NCI-H1105 (cell line): ENCODE data around the gene SGMS1.
"Not testable (repeated sequence)": the region's sequence is repeated elsewhere in the genome, so short reads cannot be mapped to it uniquely, and the experiment has no call there.

Experiments used
- DNase-seq: peaks from one replicate; lab custom pipeline; 2025; lab: John Stamatoyannopoulos, UW

The SGMS1 gene

DNA sequence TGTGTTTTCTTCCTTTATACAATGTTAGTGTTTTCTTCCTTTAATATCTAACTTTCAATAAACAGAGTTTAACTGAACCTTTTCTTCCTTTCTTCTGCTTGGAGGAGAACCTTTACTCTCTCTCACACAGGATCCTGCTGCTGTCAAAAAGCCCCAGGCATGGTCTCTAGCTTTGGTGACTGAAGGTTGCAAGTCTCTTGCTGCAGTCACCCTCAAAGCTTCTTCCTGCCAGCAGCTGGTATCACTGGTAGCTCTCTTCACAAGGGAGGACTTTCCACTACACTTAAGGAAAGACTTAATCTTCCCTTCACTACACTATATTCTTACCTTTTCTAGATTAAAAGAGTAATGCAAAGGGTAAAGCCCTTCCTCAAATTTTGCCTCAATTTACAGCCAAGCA, 153.4 kb downstream of the SGMS1 start:
- DNase-seq: no peak

DNA sequence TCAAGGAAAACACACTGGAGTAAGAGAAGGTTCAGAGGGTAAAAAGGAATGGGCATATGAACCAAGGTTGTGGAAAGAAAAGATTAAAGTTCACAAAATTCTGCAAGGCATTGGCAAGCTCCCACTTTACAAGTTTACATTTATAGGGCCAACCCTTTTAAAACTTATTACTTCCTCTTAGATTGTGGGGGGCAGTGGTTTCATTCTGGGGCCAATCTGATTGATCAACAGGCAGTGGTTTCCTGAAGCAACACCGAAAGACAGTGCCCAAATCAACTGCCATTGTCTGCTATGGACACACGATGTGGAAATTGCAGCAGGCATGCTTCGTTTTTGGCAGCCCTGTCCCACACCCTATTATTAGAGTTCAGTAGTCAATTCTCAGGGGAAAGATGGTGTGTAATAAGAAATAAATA, 154.0 kb downstream of the SGMS1 start:
- no peak for DNase-seq

DNA sequence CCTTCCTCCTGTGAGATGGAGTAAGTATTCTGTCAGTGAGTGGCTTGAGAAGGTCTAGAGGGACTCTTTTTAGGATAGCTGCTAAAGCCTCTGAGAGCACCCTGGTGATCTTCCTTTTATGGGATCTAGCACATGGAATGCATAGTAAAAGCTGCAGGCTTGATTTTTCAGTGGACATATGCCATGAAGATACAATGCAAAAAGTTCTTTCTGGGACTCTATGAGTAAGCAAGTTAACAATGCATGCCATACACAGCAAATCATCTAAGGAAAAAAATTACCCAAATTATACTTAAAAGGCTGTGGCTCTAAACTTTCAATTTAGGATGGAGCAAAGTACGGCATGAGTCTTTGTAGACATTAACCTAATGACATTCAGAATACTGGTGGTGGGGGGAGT, 154.5 kb downstream of the SGMS1 start:
- no peak for DNase-seq

GRCh38 chr10:50467209-50467608, 156.5 kb downstream of the SGMS1 start:
- no peak for DNase-seq

- no peak for DNase-seq
These were observed 159.7 kb downstream of the SGMS1 start for GRCh38 chr10:50464004-50464409.

GRCh38 chr10:50461834-50462233, 161.9 kb downstream of the SGMS1 start:
- DNase-seq: no peak

GRCh38 chr10:50461123-50461522, 162.6 kb downstream of the SGMS1 start:
- no peak for DNase-seq

GRCh38 chr10:50456719-50457118, 167.0 kb downstream of the SGMS1 start:
- no peak for DNase-seq

- DNase-seq: no peak
These were observed 169.8 kb downstream of the SGMS1 start for GRCh38 chr10:50453940-50454339.

- no peak for DNase-seq
These were observed 171.2 kb downstream of the SGMS1 start for GRCh38 chr10:50452603-50453002.

DNA sequence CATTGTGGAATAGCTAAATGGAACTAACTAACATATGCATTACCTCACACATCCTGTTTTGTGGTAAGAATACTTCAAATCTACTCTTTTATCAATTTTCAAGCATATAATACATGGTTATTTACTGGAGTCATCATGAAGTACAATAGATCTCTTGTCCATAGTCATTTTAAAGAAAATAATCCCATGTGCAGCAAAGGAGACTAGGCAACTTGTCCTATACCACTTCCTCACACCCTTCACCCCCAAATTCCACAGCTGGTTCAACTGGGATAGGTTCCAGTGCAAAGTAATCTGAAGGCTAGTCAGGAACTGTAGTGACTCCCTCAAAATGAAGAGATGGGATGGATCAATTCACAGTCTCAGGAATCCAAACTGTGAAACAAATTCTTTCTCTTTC, 176.1 kb downstream of the SGMS1 start:
- no peak for DNase-seq

DNA sequence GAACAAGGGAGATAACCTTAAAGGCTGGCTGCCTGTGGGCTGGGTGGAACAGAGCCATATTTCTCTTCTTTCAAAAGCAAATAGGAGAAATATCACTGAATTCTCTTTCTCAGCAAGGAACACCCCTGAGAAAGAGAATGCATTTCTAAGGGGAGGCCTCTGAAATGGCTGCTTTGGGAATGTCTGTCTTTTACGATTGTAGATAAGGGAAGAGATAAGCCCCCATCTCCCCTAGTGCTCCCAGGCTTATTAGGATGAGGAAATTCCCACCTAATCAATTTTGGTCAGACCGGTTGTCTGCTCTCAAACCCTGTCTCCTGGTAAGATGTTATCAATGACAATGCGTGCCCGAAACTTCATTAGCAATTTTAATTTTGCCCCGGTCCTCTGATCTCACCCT, 178.0 kb downstream of the SGMS1 start:
- DNase-seq: not testable (repeated sequence)

DNA sequence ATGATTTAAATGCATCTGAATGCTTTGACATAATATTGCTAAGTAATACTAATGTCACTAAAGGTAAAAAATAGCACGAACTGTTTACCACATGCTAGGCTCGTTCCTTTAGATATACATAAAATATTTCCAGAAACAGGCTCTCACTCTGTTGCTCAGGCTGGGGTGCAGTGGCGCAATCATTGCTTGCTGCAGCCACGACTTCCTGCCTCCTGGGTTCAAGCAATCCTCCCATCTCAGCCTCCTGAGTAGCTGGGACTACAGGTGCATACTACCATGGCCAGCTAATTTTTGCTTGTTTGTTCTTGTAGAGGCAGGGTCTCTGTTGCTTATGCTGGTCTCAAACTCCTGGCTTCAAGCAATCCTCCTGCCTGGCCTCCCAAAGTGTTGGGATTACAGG, 183.3 kb downstream of the SGMS1 start:
- no peak for DNase-seq

DNA sequence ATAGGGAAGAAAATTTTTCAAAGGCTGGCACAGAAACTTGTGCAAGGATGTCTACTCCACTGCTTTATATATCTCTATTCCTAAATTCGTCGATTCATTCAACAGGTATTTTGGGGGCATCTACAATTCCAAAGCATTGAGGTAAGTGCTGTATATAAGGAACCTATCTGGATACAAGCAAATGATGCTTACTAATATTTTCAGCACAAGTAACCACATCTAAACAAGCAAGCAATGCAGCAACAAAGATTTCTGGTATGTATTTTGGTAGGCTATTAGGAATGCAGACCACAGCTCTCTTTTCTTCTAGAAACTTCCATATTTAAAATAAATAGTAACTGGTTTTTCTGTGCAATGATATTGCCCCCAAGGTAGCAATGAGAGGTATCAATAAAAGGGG, 183.9 kb downstream of the SGMS1 start:
- no peak for DNase-seq

DNA sequence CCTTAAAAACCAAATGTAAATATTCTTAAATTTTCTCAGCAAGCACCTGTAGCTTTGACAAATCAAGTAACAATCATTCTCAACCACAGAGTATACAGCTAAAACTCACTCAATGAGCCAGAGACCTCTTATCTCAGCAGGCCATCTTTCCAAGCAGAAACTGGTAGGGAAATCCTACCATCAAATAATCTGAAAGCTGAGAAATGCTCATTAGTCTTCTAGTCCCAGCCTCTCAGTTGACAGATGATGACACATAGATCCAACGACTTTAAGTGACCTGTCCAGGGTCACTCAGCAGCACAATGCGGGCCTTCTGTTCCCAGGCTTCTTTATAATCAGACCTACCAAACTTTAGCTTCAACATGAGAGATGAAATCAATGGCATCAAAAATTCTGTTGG, 184.6 kb downstream of the SGMS1 start:
- DNase-seq: no peak

DNA sequence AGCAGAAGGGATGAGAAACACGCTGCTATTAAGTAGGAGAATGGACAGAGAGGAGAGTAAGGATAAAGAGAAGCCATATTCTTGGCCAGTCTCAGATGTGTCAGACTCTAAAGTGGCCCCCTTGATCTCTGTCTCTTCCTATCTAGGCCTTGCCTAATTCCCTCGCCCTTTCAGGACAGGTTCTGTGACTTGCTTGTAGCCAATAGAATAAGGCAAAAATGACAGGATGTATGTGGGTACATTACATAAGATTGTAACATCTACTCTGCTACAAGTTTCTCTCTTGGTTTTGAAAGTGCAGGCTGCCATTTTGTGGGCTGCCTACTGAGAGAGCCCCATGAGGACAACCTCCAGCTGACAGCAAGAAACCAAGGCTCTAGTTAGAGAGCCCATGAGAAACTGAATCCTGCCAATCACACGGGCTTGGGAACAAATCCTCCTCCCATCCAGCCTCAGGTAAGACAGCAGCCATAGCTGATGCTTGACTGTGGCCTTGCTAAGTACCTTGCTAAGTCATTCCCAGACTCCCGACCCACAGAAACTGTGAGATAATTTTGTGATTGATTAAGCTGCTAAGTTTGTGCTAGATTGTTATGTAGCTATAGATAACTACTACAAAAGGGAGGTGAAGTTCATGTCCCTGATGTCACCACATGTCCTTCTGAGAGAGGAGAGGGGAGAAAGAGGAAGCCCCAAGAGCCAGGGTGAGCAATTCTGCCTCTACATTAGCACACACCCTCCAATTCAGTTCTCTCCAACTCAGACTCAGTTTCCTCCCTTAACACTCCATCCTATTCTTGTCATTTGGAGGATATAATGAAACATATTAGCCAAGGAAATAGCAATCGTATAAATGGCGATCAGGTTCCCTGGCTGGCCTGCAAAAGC, 185.5 kb downstream of the SGMS1 start:
- no peak for DNase-seq

DNA sequence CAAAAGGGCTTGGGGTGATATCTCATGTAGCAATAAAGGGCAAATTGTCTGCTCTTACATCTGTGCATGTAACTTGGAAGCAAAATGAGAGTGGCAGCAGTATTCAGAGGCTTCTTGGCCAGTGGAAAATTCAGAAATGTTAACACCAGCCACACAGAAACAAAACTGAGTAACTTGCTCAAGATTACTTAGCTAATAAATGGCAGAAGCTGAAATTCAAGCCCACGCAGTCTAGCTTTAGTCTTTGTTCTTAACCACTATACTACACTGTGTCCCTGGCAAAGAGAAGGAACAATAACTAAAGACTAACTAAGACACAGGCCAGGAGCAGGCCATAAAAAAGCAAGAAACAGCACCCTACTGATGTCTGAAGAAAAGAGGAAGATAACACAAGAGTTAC, 186.5 kb downstream of the SGMS1 start:
- no peak for DNase-seq

DNA sequence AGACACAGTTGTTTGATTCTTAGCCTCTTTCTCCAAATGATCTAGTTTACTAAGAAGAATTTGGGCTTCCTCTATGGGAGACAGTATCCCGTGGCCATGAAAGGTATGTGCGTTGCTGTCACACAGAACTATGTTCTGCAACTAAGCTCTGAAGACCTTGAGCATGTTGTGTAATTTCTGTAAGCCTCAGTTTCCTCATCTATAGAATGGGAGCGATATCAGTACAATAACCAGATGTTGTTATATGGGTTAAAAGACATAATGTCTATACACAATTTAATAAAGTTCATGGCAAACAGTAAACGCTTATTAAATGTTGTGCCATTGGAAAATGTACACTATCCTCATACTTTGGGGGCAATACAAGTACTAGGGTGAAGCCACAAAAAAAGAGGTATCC, 187.0 kb downstream of the SGMS1 start:
- no peak for DNase-seq

DNA sequence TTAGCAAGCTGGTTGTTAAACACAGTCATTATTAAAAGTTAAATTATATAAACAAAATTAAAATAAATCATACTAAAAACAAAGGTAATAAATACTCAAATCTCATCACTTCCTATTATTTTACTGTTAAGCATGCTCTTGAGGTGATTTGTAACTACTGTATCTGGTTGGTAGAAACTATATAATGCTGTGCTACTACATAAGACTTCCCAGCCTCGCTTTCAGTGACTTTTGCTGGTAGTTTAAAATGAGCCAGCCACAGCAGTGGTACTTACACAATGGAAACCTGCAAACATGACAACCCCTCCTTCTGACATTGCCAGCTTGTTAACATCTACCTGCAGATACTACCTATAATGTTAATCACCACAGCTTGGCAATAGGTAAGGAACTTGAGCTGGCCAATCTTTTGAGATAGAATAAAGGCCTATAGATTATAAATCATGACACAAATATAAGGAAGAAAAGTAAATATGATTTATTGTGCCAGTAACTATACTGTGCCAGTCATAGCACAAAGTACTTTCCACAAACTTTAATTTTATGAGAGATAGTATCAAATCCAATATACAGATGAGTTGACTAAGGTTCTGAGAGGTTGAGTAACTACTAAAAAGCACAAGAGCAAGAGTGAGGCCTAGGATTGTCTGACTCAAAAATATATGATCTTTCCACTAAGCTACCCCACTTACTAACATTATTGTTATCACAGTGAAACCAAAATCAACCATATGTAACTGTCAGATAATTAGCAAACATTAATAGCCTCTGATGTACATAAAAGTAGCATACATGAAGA, 191.3 kb downstream of the SGMS1 start:
- DNase-seq: no peak

DNA sequence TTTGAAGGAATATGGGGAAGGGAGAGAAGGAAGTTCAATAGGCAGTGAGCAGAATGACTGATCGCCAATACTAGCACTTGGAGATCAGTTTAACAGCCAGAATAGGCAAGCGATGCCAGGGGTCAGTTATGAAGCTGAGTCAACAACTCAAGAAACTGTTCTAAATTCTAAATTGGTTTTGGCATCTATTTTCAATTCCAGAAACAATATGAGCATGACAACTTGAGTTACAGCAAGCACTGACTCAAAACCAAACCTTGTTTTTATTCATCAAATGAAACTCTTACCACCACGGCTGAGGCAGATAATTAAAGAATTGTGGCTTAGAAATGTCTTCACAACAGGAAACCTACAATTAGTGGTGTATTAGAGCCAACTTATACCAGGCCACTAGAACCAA, 192.0 kb downstream of the SGMS1 start:
- no peak for DNase-seq

- DNase-seq: no peak
These were observed 192.6 kb downstream of the SGMS1 start for GRCh38 chr10:50431133-50431532.

DNA sequence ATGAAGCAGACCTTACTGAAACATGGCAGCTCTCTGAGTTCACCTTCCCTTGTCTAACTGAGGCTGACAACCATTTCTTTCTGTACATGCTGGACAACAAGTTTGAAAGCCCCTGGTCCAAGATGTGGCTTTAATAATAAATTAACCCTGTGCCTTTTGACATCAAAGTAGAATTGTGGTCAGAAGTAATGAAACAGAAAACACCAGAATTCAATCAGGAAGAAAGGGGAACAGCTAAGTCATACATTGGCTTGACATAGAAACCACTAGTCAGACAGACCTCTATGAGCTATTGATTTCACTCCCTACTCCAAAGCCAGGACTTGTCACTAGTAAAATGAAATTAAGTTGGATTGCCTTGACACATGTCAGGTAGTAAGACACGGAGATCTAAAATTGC, 197.3 kb downstream of the SGMS1 start:
- DNase-seq: no peak

DNA sequence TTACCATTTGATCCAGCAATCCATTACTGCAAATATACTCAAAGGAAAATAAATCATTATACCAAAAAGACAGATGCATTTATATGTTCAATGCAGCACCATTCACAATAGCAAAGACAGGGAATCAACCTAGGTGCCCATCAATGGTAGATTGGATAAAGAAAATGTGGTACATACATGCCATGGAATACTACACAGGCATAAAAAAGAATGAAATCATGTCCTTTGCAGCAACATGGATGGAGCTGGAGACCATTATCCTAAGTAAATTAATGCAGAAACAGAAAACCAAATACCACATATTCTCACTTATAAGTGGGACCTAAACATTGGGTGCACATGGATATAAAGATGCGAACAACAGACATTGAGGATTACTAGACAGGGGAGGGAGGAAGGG, 198.5 kb downstream of the SGMS1 start:
- DNase-seq: not testable (repeated sequence)
